ENCODE measurements around the gene MAG.

MAG gene

DNA sequence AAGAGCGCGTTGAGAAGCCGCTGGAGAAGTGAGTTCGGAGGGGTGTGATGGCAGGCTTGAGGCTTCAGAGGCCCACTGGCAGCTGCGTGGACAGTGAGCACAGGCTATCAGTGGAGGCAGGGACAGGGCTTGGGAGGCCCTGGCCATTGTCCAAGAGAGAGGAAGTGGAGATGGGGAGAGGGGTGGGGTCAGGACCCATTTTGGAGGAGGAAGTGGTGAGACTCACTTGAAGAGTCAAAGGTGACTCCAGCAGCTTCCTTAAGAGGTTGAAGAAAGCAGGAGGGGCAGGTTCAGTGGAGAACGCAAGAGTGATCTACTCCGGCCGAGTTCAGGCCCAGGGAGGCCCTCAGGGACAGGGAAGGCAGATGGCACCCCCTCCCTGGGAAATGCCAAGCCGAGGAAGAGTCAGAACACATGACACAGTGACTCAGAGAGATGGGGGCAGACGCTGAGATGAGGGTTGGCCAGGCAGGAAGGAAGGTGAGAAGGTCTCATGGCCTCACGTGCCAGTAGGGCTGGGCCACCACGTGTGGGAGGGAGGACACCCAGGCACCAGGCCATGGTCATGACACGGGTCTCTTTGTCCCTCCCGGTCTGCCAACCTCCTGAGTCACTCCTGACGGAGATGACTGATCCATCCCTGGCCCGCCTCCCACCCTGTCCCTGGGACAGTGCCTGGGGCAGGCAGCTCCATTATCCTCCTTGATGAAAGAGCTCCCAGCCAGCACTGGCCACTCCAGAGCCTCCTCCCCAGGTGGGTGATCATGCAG lies 26.9 kb downstream of the MAG start:
- no peak for DNase-seq (ENCODE audit: low spot score)

DNA sequence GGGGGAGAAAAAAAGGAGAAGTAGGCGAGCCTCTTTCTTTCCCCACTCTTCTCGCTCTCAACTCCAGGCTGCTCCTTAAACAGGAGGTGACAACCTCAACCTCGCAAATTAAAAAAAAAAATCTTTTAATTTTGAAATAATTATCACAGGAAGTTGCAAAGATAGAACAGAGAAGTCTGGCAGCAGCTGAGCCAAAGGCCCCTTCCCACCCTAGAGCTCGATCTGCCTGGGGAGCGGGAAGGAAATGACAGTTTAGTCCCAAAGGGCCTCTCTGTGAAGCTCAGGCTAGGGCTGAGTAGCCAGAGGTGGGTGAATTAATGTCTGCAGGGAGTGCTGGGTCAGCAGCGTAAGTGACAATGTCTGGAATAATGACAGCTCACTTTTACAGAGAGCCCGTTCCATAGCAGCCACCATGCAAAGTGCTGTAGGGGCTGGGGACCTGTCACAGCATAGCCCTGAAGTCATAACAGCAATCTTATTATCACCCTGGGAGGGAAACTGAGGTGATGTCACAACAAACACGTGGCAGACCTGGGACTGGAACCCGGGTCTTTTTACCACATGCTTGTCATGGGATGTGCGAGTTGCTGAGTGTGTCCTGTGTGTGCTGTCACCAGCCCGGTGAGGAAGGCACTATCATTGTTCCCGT lies 28.2 kb downstream of the MAG start:
- no peak for DNase-seq (ENCODE audit: low spot score)

GRCh38 chr19:35321291-35321690 lies 29.3 kb downstream of the MAG start:
- DNase-seq (ENCODE audit: low spot score), result no peak

GRCh38 chr19:35322014-35322413 lies 30.1 kb downstream of the MAG start:
- DNase-seq (ENCODE audit: low spot score), result no peak

- DNase-seq (ENCODE audit: low spot score), result no peak
Measured at GRCh38 chr19:35327642-35328041, 35.7 kb downstream of the MAG start.

- DNase-seq (ENCODE audit: low spot score), result no peak
Measured at GRCh38 chr19:35328851-35329285, 36.9 kb downstream of the MAG start, which contains the start of gene CD22. Gene CD22 (plus strand): TSS chr19:35329187. CDS start chr19:35332041, 2,854 bp downstream.

- no peak for DNase-seq (ENCODE audit: low spot score)
Measured at GRCh38 chr19:35329323-35329722, 37.4 kb downstream of the MAG start.

DNA sequence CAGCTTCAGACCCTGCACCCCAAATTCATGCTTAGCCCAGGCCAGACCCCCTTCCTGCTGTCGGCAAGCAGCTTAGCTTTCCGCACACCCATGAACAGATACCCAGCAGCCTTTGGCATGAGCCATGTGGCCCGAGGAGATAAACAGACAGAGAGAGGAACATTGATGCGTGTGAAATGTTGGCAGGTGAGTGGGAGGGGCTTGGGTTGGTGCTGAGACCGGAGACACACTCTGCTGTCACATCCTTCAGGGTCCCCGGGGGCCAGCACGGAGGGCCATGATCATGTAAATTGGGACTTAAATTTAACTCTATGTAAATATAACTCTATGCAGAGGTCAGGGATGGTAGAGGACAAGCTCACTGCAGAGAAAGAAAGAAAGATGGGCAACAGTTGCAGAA lies 38.5 kb downstream of the MAG start:
- DNase-seq (ENCODE audit: low spot score), result no peak

- no peak for DNase-seq (ENCODE audit: low spot score)
Measured at GRCh38 chr19:35331551-35332214, 39.7 kb downstream of the MAG start.

DNA sequence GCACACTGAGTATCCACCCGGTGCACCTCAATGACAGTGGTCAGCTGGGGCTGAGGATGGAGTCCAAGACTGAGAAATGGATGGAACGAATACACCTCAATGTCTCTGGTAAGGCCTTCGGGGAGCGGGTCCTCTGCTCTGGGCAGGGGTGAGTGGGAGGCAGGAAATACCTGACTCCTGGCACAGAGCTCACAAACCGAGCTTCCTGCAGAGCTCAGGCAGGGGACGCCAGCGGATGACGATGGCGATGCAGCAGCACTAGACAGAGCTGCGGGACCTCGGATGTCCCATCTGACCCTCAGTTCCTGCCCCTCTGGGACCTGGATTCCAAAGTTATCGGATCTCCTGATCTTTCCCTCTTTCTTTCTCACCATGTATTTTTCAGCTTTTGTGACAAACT lies 40.9 kb downstream of the MAG start:
- no peak for DNase-seq (ENCODE audit: low spot score)

DNA sequence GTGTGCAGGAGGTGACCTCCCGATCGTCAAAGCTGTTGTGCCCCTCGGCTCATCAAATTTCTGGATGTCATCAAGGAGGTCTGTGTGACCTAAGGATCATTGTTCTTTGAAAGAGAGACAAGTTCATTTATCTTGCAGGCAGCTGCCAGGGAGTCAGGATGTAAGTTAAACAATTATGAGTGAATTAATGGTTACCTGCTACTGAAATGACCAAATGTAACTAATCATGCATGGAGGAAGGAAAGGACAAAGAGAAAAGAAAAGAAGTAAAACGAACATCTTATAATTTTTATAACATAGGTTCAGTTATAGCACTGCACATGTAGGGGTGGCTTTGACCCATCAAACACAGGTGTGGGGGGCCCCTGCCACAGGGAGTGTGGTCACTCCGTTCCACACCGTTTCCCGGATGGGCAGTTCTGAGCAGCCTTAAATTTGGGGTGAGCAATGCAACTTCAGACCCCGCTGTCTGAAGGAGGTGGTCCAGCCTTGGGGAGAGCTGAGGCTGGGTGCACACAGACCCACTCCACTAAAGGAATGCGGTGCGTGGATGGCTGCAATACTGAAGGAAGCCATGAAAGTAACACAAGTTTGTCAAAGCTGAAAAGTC lies 42.3 kb downstream of the MAG start:
- no peak for DNase-seq (ENCODE audit: low spot score)

- DNase-seq (ENCODE audit: low spot score), result no peak
Measured at GRCh38 chr19:35336166-35336955, 44.4 kb downstream of the MAG start.

- DNase-seq (ENCODE audit: low spot score), result no peak
Measured at GRCh38 chr19:35337097-35337983, 45.4 kb downstream of the MAG start.

DNA sequence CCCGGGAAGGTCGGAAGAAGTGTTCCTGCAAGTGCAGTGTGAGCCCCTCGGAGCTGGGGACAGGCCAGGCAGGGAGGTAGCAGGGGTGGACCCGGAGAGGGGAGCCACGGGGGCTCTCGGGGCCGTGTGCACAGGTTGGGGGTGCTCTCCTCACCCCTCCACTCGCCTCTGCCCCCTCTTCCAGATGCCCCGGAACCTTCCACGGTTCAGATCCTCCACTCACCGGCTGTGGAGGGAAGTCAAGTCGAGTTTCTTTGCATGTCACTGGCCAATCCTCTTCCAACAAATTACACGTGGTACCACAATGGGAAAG lies 46.0 kb downstream of the MAG start:
- no peak for DNase-seq (ENCODE audit: low spot score)

GRCh38 chr19:35340431-35340830 lies 48.5 kb downstream of the MAG start:
- DNase-seq (ENCODE audit: low spot score), result no peak

DNA sequence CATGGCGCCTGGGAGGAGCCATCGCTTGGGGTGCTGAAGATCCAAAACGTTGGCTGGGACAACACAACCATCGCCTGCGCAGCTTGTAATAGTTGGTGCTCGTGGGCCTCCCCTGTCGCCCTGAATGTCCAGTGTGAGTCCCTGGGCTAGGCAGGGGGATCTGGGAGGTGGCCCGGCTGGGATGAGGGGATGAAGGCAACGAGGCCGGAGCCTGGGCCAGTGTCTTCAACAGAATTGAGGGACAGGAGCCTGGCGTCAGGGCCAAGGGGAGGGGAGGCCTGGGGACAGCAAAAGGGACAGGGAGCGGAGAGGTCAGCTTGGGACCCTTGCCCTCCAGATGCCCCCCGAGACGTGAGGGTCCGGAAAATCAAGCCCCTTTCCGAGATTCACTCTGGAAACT lies 49.0 kb downstream of the MAG start:
- no peak for DNase-seq (ENCODE audit: low spot score)

DNA sequence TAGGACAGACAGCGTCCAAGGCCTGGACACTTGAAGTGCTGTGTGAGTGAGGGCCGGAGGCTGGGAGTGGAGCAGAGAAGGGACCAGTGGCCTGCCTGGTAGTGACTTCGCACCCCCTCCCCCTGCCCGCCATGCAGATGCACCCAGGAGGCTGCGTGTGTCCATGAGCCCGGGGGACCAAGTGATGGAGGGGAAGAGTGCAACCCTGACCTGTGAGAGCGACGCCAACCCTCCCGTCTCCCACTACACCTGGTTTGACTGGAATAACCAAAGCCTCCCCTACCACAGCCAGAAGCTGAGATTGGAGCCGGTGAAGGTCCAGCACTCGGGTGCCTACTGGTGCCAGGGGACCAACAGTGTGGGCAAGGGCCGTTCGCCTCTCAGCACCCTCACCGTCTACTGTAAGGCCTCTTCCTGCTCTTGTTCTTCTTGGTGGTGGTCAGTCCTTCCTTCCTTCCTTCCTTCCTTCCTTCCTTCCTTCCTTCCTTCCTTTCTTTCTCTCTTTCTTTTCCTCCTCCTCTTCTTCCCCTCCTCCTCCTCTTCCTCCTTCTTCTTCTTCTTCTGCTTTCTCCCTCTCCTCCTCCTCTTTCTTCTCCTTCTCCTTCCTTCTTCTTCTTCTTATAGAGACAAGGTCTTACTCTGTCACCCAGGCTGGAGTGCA lies 49.7 kb downstream of the MAG start:
- DNase-seq (ENCODE audit: low spot score), result no peak

GRCh38 chr19:35342430-35342829 lies 50.5 kb downstream of the MAG start:
- no peak for DNase-seq (ENCODE audit: low spot score)

DNA sequence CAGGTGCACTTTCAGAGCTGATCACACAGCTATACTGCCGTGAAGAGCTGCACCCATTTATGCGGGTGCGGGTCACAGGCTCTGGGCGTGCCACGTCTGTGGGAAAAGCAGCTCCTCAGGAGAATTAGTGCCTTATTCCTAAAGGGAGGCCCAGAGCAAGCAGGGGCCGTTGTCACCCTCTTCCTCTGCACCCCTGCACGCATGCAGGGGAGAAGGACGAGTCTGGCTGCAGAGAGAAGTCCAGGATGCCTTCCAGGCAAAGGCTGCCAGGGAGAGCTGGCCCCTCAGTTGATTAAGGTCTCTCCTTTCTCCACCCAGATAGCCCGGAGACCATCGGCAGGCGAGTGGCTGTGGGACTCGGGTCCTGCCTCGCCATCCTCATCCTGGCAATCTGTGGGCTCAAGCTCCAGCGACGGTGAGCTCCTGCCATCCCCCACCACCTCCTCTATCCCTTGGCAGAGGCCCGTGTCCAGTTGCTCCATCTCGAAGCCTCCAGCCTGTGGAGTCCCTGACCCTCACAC lies 52.6 kb downstream of the MAG start:
- DNase-seq (ENCODE audit: low spot score), result no peak

GRCh38 chr19:35345671-35346111 lies 53.7 kb downstream of the MAG start:
- peak; percentile 37 for DNase-seq (ENCODE audit: low spot score)

All from ecto neural progenitor cell (in vitro differentiated cells).